PFSK-1 (cell line): ENCODE measurements around the gene CHST7. TPM values are rescaled to one million over a fixed set of nuclear protein-coding genes. Genes with fewer than 3 reads are reported as not detected.
A peak's percentile ranks its signal among the peaks of the same experiment; 100 is the strongest.

Experiments
- FOXP2 ChIP-seq: optimal IDR thresholded peaks from 2 replicates; pipeline ENCODE3; 2011; ENCODE audit warnings: borderline replicate concordance, control low read depth, inconsistent platforms; ENCODE audit not compliant: insufficient read depth; ENCODE audit errors: extremely low read length, extremely low read depth
- POLR2AphosphoS5 ChIP-seq: IDR thresholded peaks from 2 replicates; pipeline ENCODE4 v1.6.1; 2012; ENCODE audit warnings: low read depth, mild to moderate bottlenecking, control low read depth, low read length, moderate library complexity
- SIN3A ChIP-seq: IDR thresholded peaks from 2 replicates; pipeline ENCODE4 v1.6.1; 2012; ENCODE audit warnings: mild to moderate bottlenecking, low read length, moderate library complexity, borderline replicate concordance; ENCODE audit not compliant: insufficient read depth
- TAF1 ChIP-seq: IDR thresholded peaks from 2 replicates; pipeline ENCODE4 v1.6.1; 2012; ENCODE audit warnings: low read length, control low read depth, borderline replicate concordance; ENCODE audit not compliant: insufficient read depth
- polyA plus RNA-seq: library from polyadenylated mRNA; unstranded; fragments of >200 nt; gene quantifications from one replicate; pipeline ENCODE4 v1.2.1, GENCODE V29; 2012; ENCODE audit warnings: low read depth, missing spikeins; ENCODE audit not compliant: insufficient read length
- TF ChIP-seq, protein P1 (sequence below), 2 experiments: IDR thresholded peaks; 2 replicates each; pipeline versions ENCODE4 v1.6.1 to v1.8.0; 2011 to 2012; ENCODE audit warnings: low read depth in 2 of 2, low read length in 2 of 2, control low read depth in 1 of 2, inconsistent platforms in 1 of 2, mild to moderate bottlenecking in 1 of 2, moderate library complexity in 1 of 2; ENCODE audit not compliant: insufficient read depth in 1 of 2

CHST7 gene, protein sequence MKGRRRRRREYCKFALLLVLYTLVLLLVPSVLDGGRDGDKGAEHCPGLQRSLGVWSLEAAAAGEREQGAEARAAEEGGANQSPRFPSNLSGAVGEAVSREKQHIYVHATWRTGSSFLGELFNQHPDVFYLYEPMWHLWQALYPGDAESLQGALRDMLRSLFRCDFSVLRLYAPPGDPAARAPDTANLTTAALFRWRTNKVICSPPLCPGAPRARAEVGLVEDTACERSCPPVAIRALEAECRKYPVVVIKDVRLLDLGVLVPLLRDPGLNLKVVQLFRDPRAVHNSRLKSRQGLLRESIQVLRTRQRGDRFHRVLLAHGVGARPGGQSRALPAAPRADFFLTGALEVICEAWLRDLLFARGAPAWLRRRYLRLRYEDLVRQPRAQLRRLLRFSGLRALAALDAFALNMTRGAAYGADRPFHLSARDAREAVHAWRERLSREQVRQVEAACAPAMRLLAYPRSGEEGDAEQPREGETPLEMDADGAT
- polyA plus RNA-seq = 0.60 TPM

DNA sequence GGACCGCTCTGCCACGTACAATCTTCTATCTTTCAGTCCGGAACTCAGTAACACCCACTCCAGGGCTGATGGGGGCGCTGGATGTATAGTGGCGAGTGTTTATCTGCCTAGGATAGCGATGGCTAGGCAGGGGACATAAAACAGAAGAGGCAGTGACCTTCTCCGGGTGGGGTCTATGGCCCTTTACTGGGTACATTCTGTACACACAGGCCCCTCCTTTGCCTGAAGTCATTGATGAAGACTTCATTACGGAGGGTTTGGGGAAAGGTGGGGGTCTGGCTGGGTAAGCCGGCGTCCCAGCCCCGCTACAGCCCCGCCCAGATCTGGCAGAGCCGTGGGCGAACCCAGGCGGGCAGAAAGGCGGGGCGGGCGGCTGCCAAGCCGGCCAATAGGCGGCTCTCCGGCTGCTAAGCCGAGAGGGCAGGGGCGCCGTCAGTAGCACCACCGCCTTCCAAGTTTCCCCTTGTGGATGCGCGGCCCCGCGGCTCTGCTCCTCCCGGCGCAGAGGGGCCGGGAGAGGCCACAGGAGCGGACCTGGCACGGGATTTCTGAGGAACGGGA lies at the start of gene CHST7:
Gene CHST7 (plus strand): TSS at position 435 of the 561 bp plus-strand sequence. CDS start 167 bp downstream, outside the sequence.
- TF ChIP-seq, protein P1, sequence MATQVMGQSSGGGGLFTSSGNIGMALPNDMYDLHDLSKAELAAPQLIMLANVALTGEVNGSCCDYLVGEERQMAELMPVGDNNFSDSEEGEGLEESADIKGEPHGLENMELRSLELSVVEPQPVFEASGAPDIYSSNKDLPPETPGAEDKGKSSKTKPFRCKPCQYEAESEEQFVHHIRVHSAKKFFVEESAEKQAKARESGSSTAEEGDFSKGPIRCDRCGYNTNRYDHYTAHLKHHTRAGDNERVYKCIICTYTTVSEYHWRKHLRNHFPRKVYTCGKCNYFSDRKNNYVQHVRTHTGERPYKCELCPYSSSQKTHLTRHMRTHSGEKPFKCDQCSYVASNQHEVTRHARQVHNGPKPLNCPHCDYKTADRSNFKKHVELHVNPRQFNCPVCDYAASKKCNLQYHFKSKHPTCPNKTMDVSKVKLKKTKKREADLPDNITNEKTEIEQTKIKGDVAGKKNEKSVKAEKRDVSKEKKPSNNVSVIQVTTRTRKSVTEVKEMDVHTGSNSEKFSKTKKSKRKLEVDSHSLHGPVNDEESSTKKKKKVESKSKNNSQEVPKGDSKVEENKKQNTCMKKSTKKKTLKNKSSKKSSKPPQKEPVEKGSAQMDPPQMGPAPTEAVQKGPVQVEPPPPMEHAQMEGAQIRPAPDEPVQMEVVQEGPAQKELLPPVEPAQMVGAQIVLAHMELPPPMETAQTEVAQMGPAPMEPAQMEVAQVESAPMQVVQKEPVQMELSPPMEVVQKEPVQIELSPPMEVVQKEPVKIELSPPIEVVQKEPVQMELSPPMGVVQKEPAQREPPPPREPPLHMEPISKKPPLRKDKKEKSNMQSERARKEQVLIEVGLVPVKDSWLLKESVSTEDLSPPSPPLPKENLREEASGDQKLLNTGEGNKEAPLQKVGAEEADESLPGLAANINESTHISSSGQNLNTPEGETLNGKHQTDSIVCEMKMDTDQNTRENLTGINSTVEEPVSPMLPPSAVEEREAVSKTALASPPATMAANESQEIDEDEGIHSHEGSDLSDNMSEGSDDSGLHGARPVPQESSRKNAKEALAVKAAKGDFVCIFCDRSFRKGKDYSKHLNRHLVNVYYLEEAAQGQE (IDR thresholded peaks at IDR 0.05; ENCODE audit: insufficient read depth in 1 of 2, low read depth in 2 of 2, low read length in 2 of 2) = no peak
- no peak for TF ChIP-seq FOXP2
- TF ChIP-seq POLR2AphosphoS5 = no peak
- no peak for TF ChIP-seq TAF1
- no peak for TF ChIP-seq SIN3A

DNA sequence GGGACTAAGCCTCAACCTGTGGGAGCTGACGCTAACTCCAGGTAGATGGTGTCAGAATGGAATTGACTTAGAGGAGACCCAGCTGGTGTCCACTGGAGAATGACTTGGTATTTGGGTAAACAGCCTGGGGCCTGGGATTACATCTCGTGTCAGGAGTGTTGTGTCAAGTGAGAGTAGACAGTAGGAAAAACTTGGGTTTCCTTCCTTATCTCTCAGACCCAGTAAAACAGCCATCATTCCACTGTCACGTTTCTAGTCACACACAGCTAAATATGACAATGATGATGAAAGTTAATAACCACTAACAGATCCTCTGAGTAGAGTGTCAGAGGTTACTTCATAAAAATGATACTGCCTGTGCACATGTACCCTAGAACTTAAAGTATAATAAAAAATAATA lies 42.1 kb upstream of the CHST7 start:
- no peak for TF ChIP-seq SIN3A
- TF ChIP-seq POLR2AphosphoS5 = no peak

DNA sequence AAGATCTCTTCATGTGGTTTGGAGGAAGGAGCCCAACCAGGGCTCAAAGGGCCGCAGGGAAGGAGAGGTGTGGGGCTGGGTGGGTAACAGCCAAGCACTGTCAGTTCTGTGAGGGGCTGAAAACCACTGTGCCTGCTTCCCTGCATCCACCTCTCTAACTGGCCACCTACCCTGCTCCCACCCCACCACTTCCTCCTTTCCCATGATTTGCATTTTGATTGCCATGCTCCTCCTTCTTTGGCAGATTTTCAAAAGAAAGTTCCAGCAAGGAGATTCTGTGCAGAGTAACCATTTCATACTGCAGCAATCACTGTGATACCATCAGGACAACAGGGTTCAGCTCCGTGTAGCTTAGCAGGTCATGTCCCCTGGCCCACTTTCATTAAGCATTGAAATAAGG lies 30.1 kb upstream of the CHST7 start:
- TF ChIP-seq TAF1 = no peak
- no peak for TF ChIP-seq FOXP2
- TF ChIP-seq, protein P1 (IDR thresholded peaks at IDR 0.05; ENCODE audit: insufficient read depth in 1 of 2, low read depth in 2 of 2, low read length in 2 of 2) = no peak
- no peak for TF ChIP-seq POLR2AphosphoS5
- TF ChIP-seq SIN3A = no peak

DNA sequence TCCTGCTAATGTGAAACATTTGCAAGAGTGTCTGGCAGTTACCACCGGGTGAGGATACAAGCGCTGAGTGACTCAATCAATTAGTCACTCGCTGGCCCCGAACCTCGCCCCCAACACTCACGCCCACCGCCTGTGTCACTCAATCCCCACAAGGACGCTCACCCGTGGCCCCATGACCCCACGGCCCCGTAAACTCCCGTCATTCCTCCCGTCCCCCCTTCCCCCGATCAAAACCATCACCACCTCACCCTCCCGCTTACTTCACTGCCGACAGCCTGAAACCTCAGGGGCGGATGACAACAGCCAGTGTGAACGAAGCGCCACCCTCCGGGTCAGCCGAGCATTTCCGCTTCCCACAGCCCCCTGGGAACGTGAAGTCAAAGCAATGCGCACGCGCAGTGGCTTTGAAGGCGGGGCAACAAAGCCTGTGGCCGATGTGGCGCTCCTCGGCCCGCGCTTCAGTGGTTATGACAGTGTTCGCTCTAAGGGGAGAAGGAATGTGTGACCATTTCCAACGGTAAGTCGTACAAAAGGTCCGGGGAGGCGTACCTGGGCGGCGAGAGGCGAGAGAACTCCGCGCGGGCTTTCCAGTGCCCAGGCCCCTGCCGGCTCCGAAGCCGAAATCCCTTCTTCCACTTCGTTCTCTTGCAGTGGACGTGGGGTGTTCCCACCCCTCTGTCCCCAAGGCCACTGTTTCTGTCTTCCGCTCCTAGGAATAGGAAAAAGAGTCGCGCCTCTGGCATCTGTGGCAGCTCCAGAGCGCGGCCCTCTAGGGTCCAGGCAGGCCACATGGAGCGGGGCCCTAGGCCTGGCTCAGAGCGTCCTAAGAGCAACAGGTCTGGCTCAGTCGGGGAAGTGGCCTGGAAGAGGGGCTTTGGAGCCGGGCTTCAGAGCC lies 28.2 kb upstream of the CHST7 start, which contains the start of gene ZNF674:
Gene ZNF674 (minus strand): TSS at position 311 of the 895 bp plus-strand sequence. CDS start 3,334 bp downstream, outside the sequence.
- peak; percentile 77; the same call in 1 of the 2 replicates for TF ChIP-seq SIN3A
- TF ChIP-seq FOXP2 = peak; percentile 94
- peak; percentile 90 for TF ChIP-seq POLR2AphosphoS5
- peak; percentile 53; the same call in 1 of the 2 replicates for TF ChIP-seq TAF1
- TF ChIP-seq, protein P1 (IDR thresholded peaks at IDR 0.05; ENCODE audit: insufficient read depth in 1 of 2, low read depth in 2 of 2, low read length in 2 of 2) = peak in 1 of 2 experiments; percentile 23; a peak in 1 of 4 replicates

DNA sequence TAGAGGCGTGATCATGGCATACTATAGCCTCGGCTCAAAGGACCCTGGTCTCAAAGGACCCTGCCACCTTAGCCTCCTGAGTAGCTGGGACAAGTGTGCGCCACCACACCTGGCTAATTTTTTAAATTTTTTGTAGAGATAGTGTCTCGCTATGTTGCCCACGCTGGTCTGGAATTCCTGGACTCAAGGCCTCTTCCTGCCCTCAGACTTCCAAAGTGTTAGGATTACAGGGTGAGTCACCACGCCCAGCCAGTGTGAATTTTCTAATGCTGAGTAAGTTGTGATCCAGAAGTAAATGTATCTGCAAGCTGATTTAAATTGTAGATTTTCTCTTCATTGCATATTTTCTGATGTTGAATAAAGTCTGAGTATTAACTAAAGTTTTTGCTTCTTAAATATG lies 25.7 kb upstream of the CHST7 start:
- TF ChIP-seq, protein P1 (IDR thresholded peaks at IDR 0.05; ENCODE audit: insufficient read depth in 1 of 2, low read depth in 2 of 2, low read length in 2 of 2) = no peak
- TF ChIP-seq POLR2AphosphoS5 (no peak), FOXP2 (no peak), TAF1 (no peak), SIN3A (no peak)
